Thyroid gland (tissue), 4 donors: ENCODE data around the gene DICER1. TPM values are rescaled to one million over a fixed set of nuclear protein-coding genes. Genes with fewer than 3 reads are reported as not detected.

Experiments used
- DNase-seq, 2 donors: peaks; one replicate each; pipeline ENCODE4 v3.0.0-alpha.2; 2019
- H3K27ac ChIP-seq, 3 donors: fragments of 200-600 bp; sonication (generic); 1 replicate in 2 of 3; 2 replicates in 1 of 3; pipeline ENCODE4 v1.5.1; 2016 to 2019; ENCODE audit warnings: mild to moderate bottlenecking in 1 of 3, moderate library complexity in 1 of 3
- H3K27me3 ChIP-seq: fragments of 200-600 bp; sonication (generic); one replicate; pipeline ENCODE4 v1.5.1; 2019
- H3K36me3 ChIP-seq, 2 donors: fragments of 200-600 bp; sonication (generic); one replicate each; pipeline ENCODE4 v1.5.1; 2016 to 2019
- H3K4me1 ChIP-seq, 2 donors: fragments of 200-600 bp; sonication (generic); one replicate each; pipeline ENCODE4 v1.5.1; 2017 to 2019
- H3K4me3 ChIP-seq, 3 donors: fragments of 200-600 bp; sonication (generic); replicated peaks in 1 of 3; 1 replicate in 2 of 3; 2 replicates in 1 of 3; pipeline ENCODE4 v1.5.1; 2016; ENCODE audit warnings: mild to moderate bottlenecking in 1 of 3
- H3K9me3 ChIP-seq: fragments of 200-600 bp; sonication (generic); one replicate; pipeline ENCODE4 v1.5.1; 2017
- CTCF ChIP-seq, 6 experiments: fragments of 200-600 bp in 3 of 6; fragments of 450-650 bp in 3 of 6; sonication (generic) in 3 of 6; IDR thresholded peaks; one replicate each; pipeline ENCODE4 v1.5.1; 2016 to 2019; ENCODE audit warnings: antibody characterized with exemption in 6 of 6, mild to moderate bottlenecking in 2 of 6, inconsistent platforms in 1 of 6, moderate library complexity in 1 of 6
- POLR2A ChIP-seq, 2 donors: fragments of 450-650 bp; IDR thresholded peaks; one replicate each; pipeline ENCODE4 v1.6.1; 2017; ENCODE audit warnings: antibody characterized with exemption in 2 of 2, mild to moderate bottlenecking in 2 of 2, moderate library complexity in 1 of 2
- WGBS, 2 donors: methylation state at CpG; one replicate each; pipeline ENCODE4 v1.1.5; 2017; 5-methylcytosine and 5-hydroxymethylcytosine counted together
- intact Hi-C: fragments of 100-400 bp; cut with DNase I; formaldehyde crosslinking; loops from one replicate; pipeline ENCODE4 v1.15.1; 2023
- total RNA-seq, 4 donors: library from RNA; depleted of rRNA; stranded (reverse); fragments of >200 nt; gene quantifications; one replicate each; pipeline ENCODE4 v1.2.3, GENCODE V29; 2016

Gene DICER1
- total RNA-seq, 4 donors from 2014 or later: 66.5 to 96.8 (median 78.8) TPM

- WGBS, 2 donors: no CpG with 5 or more reads among the region's 50 CpGs
- intact Hi-C loops: loop anchor here (5.0 kb wide), 1 partner anchor 380 kb away; the partner anchor contains the start of gene GLRX5
- peak overlapping the region; percentile 88 to 98 (median 94) for H3K27ac ChIP-seq
These were observed 342 bp downstream of the DICER1 start for GRCh38 chr14:95157048-95157326.

GRCh38 chr14:95156161-95157047 lies 925 bp downstream of the DICER1 start:
- no peaks in the 10 kb centered on the region for H3K27me3 ChIP-seq
- intact Hi-C loops: loop anchor here (5.0 kb wide), 1 partner anchor 381 kb away; the partner anchor contains the start of gene GLRX5
- peak overlapping the region; percentile 64 to 83 (median 74) for H3K4me3 ChIP-seq
- WGBS, 2 donors: 4% methylated on average over 19 to 20 of the region's 48 CpGs
- peaks cover 37 to 44% of the 10 kb centered on the region in 2 donors for H3K4me1 ChIP-seq
- H3K27ac ChIP-seq: peak overlapping the region; percentile 88 to 98 (median 94)
- no peak for TF ChIP-seq POLR2A (IDR thresholded peaks at IDR 0.05)
- TF ChIP-seq CTCF (IDR thresholded peaks at IDR 0.05): no peak
- DNase-seq: peak; percentile 66
- H3K36me3 ChIP-seq: no peaks in the 10 kb centered on the region
- no peaks in the 10 kb centered on the region for H3K9me3 ChIP-seq

More at GRCh38 chr14:95157048-95157326, 342 bp downstream of the DICER1 start:
- peak overlapping the region; percentile 64 to 83 (median 74) for H3K4me3 ChIP-seq
- no peaks in the 10 kb centered on the region for H3K9me3 ChIP-seq
- peaks cover 32 to 38% of the 10 kb centered on the region in 2 donors for H3K4me1 ChIP-seq
- H3K36me3 ChIP-seq: no peaks in the 10 kb centered on the region
- TF ChIP-seq CTCF (IDR thresholded peaks at IDR 0.05) (no peak), POLR2A (IDR thresholded peaks at IDR 0.05) (peak in 1 of 2 donors; percentile 25)
- no peaks in the 10 kb centered on the region for H3K27me3 ChIP-seq
- DNase-seq: no peak

- Histone ChIP-seq H3K4me1 (peaks cover 50 to 57% of the 10 kb centered on the region in 2 donors), H3K36me3 (no peaks in the 10 kb centered on the region), H3K4me3 (no peak overlapping the region), H3K27me3 (no peaks in the 10 kb centered on the region), H3K9me3 (no peaks in the 10 kb centered on the region), H3K27ac (peak overlapping the region in 1 of 3 donors; percentile 98)
- WGBS, 2 donors: 92 to 94% methylated on average over 12 of the region's 12 CpGs
- TF ChIP-seq CTCF (IDR thresholded peaks at IDR 0.05): no peak
- TF ChIP-seq POLR2A (IDR thresholded peaks at IDR 0.05): no peak
- no peak for DNase-seq
- intact Hi-C loops: loop anchor here (5.0 kb wide), 1 partner anchor 382 kb away; the partner anchor contains the start of gene GLRX5
These were observed 2.3 kb downstream of the DICER1 start for GRCh38 chr14:95155045-95155444.

GRCh38 chr14:95153866-95154265 lies 3.5 kb downstream of the DICER1 start:
- TF ChIP-seq POLR2A (IDR thresholded peaks at IDR 0.05) (no peak), CTCF (IDR thresholded peaks at IDR 0.05) (no peak)
- DNase-seq: no peak
- Histone ChIP-seq H3K4me3 (no peak overlapping the region), H3K27me3 (no peaks in the 10 kb centered on the region), H3K4me1 (peaks cover 57 to 62% of the 10 kb centered on the region in 2 donors), H3K36me3 (no peaks in the 10 kb centered on the region), H3K9me3 (no peaks in the 10 kb centered on the region), H3K27ac (peak overlapping the region in 1 of 3 donors; percentile 2)
- WGBS, 2 donors: 36 to 45% methylated on average over 4 of the region's 4 CpGs
- intact Hi-C loops: no loop called here

- TF ChIP-seq CTCF (IDR thresholded peaks at IDR 0.05) (no peak), POLR2A (IDR thresholded peaks at IDR 0.05) (no peak)
- Histone ChIP-seq H3K27ac (no peak overlapping the region), H3K9me3 (no peaks in the 10 kb centered on the region), H3K4me3 (no peak overlapping the region), H3K36me3 (no peaks in the 10 kb centered on the region), H3K4me1 (peaks cover 64 to 70% of the 10 kb centered on the region in 2 donors), H3K27me3 (no peaks in the 10 kb centered on the region)
- no peak for DNase-seq
- intact Hi-C loops: no loop called here
- WGBS, 2 donors: 78 to 89% methylated on average over 8 of the region's 8 CpGs
These were observed 5.8 kb downstream of the DICER1 start for GRCh38 chr14:95151561-95151960.
